ENCODE results near the gene ATP5MG. TPM values are rescaled to one million over a fixed set of nuclear protein-coding genes. Genes with fewer than 3 reads are reported as not detected.

ATP5MG gene
- total and polyA plus RNA-seq, 10 of the 15 experiments (the other 5 are each of a cell fraction or from before 2014, with no cell fraction given), result 211 to 2,276 (median 633) TPM

- Histone ChIP-seq H3K4me1 (ENCODE audit: control insufficient read depth, insufficient read depth, low read length) (peaks cover 10% of the 10 kb centered on the region), H2AFZ (ENCODE audit: control insufficient read depth, low read depth, low read length) (peak overlapping the region; percentile 33; the same call in 1 of the 2 replicates), H3K9ac (ENCODE audit: control insufficient read depth, insufficient read depth, low read length) (peak overlapping the region; percentile 87), H3K4me3 (peak overlapping the region; percentile 94), H3K9me3 (replicated peaks; ENCODE audit: control insufficient read depth, insufficient read depth, low read length) (no peaks in the 10 kb centered on the region), H3K27me3 (replicated peaks in 1 of 2; ENCODE audit: control insufficient read depth in 2 of 2, insufficient read depth in 2 of 2, low read length in 1 of 2) (no peaks in the 10 kb centered on the region), H3K79me2 (ENCODE audit: control insufficient read depth, insufficient read depth, low read length) (peaks cover 54% of the 10 kb centered on the region), H3K4me2 (ENCODE audit: control insufficient read depth, insufficient read depth) (peak overlapping the region; percentile 26), H4K20me1 (ENCODE audit: control insufficient read depth, insufficient read depth) (no peaks in the 10 kb centered on the region; the same call in 1 of the 2 replicates), H3K27ac (ENCODE audit: control insufficient read depth, insufficient read depth) (peak overlapping the region; percentile 69), H3K36me3 (ENCODE audit: control insufficient read depth in 2 of 2, insufficient read depth in 2 of 2, low read length in 1 of 2) (no peaks in the 10 kb centered on the region)
- ChIA-PET POLR2A (interaction anchor here (0.7 to 1.8 kb wide), 3 partner anchors 11 to 184 kb away, joined by 4 to 14 read pairs (median 4); partner anchors contain the start of gene MPZL3), SMC1A (ENCODE audit: uncharacterized antibody, unreplicated experiment) (interaction anchor here (1.7 kb wide), 1 partner anchor 32 kb away, joined by 6 read pairs; no protein-coding TSS in a partner anchor), RAD21 (ENCODE audit: unreplicated experiment) (interaction anchor here (0.5 to 3.0 kb wide), 5 partner anchors 12 to 52 kb away, joined by 3 to 12 read pairs (median 8); no protein-coding TSS in a partner anchor), CTCF (no interaction called here)
- BruUV-seq (replicated peaks), result no TSS peak
- WGBS (ENCODE audit: insufficient coverage, insufficient replicate concordance, low lambda C conversion rate, missing lambda C conversion rate), result under 1% methylated on average over 24 of the region's 55 CpGs
- TF ChIP-seq CHD1 (IDR thresholded peaks at IDR 0.05; ENCODE audit: low read depth, low read length) (no peak), LARP7 (IDR thresholded peaks at IDR 0.05) (peak; percentile 11; the same call in 1 of the 2 replicates), POLR2A (IDR thresholded peaks at IDR 0.05; ENCODE audit: low read depth, low read length) (no peak; the same call in none of the 2 replicates), IKZF2 (IDR thresholded peaks at IDR 0.05) (peak; percentile 8 to 15; a peak in 1 of 4 replicates)
- FAIRE-seq (no peak), DNase-seq (ENCODE audit: low read depth, low spot score) (no peak), ATAC-seq (peak; percentile 1; the same call in 1 of the 3 replicates)
- intact Hi-C loops (cut with micrococcal nuclease; ENCODE audit: unreplicated experiment), result loop anchor here (10.0 kb wide), 1 partner anchor 622 kb away; no protein-coding TSS in a partner anchor
- in situ Hi-C loops (cut with MboI), result no loop called here
Measured at GRCh38 chr11:118436639-118437207, 35.3 kb downstream of the ATP5MG start.

Measured in GM12878 (cell line).